Measurements from ENCODE around the gene MAP3K19.

Gene MAP3K19

GRCh38 chr2:135059577-135059976 lies 12.3 kb upstream of the MAP3K19 start:
- no peak overlapping the region for H3K4me2 ChIP-seq (ENCODE audit: low read length)
- H3F3A ChIP-seq (ENCODE audit: control insufficient read depth, insufficient read depth), result no peaks in the 10 kb centered on the region
- H3K79me2 ChIP-seq (ENCODE audit: control insufficient read depth, low read length), result peaks cover 83% of the 10 kb centered on the region
- peaks cover 73% of the 10 kb centered on the region for H3K36me3 ChIP-seq (ENCODE audit: control insufficient read depth, low read length)
- H3K4me1 ChIP-seq (ENCODE audit: control insufficient read depth, low read length), result peaks cover 18% of the 10 kb centered on the region
- no peaks in the 10 kb centered on the region for H3K27me3 ChIP-seq (ENCODE audit: control insufficient read depth, low read length)
- no peaks in the 10 kb centered on the region; the same call in 1 of the 2 replicates for H4K20me1 ChIP-seq (ENCODE audit: control insufficient read depth, insufficient read depth, low read depth, low read length)
- no peaks in the 10 kb centered on the region for H3K9me3 ChIP-seq (ENCODE audit: control insufficient read depth, insufficient read depth, low read length)
- TF ChIP-seq EZH2phosphoT487 (IDR thresholded peaks at IDR 0.05; ENCODE audit: borderline replicate concordance, low read length), result no peak
- no peak for TF ChIP-seq CTCF (IDR thresholded peaks at IDR 0.05; ENCODE audit: low read depth, low read length, poor library complexity, severe bottlenecking)
- H3K27ac ChIP-seq (ENCODE audit: low read depth, low read length), result no peak overlapping the region
- H3K9me2 ChIP-seq (replicated peaks; ENCODE audit: control insufficient read depth, low read length), result no peaks in the 10 kb centered on the region
- H3K4me3 ChIP-seq (ENCODE audit: low read length), result no peak overlapping the region

GRCh38 chr2:135056790-135057189 lies 9.5 kb upstream of the MAP3K19 start:
- no peaks in the 10 kb centered on the region for H3K9me3 ChIP-seq (ENCODE audit: control insufficient read depth, insufficient read depth, low read length)
- peak overlapping the region; percentile 46 for H3K27ac ChIP-seq (ENCODE audit: low read depth, low read length)
- peaks cover 82% of the 10 kb centered on the region for H3K79me2 ChIP-seq (ENCODE audit: control insufficient read depth, low read length)
- no peak for TF ChIP-seq CTCF (IDR thresholded peaks at IDR 0.05; ENCODE audit: low read depth, low read length, poor library complexity, severe bottlenecking)
- no peak for TF ChIP-seq EZH2phosphoT487 (IDR thresholded peaks at IDR 0.05; ENCODE audit: borderline replicate concordance, low read length)
- no peak overlapping the region for H3K4me3 ChIP-seq (ENCODE audit: low read length)
- peak overlapping the region; percentile 18; the same call in 1 of the 2 replicates for H3K4me2 ChIP-seq (ENCODE audit: low read length)
- H3F3A ChIP-seq (ENCODE audit: control insufficient read depth, insufficient read depth), result 0 out of 2 replicates have a peak, but pooled peaks cover under 1% of the 10 kb centered on the region
- H3K36me3 ChIP-seq (ENCODE audit: control insufficient read depth, low read length), result peaks cover 69% of the 10 kb centered on the region
- H3K9me2 ChIP-seq (replicated peaks; ENCODE audit: control insufficient read depth, low read length), result no peaks in the 10 kb centered on the region
- peaks cover 6% of the 10 kb centered on the region; the same call in 1 of the 2 replicates for H4K20me1 ChIP-seq (ENCODE audit: control insufficient read depth, insufficient read depth, low read depth, low read length)
- no peaks in the 10 kb centered on the region for H3K27me3 ChIP-seq (ENCODE audit: control insufficient read depth, low read length)
- H3K4me1 ChIP-seq (ENCODE audit: control insufficient read depth, low read length), result peaks cover 37% of the 10 kb centered on the region

GRCh38 chr2:135055182-135055786 lies 8.0 kb upstream of the MAP3K19 start:
- TF ChIP-seq CTCF (IDR thresholded peaks at IDR 0.05; ENCODE audit: low read depth, low read length, poor library complexity, severe bottlenecking) (no peak), EZH2phosphoT487 (IDR thresholded peaks at IDR 0.05; ENCODE audit: borderline replicate concordance, low read length) (no peak)
- peaks cover 39% of the 10 kb centered on the region for H3K4me1 ChIP-seq (ENCODE audit: control insufficient read depth, low read length)
- H3K9me2 ChIP-seq (replicated peaks; ENCODE audit: control insufficient read depth, low read length), result no peaks in the 10 kb centered on the region
- H3F3A ChIP-seq (ENCODE audit: control insufficient read depth, insufficient read depth), result peaks cover 6% of the 10 kb centered on the region; the same call in 1 of the 2 replicates
- no peaks in the 10 kb centered on the region for H3K9me3 ChIP-seq (ENCODE audit: control insufficient read depth, insufficient read depth, low read length)
- H4K20me1 ChIP-seq (ENCODE audit: control insufficient read depth, insufficient read depth, low read depth, low read length), result peaks cover 6% of the 10 kb centered on the region; the same call in 1 of the 2 replicates
- H3K27me3 ChIP-seq (ENCODE audit: control insufficient read depth, low read length), result no peaks in the 10 kb centered on the region
- H3K79me2 ChIP-seq (ENCODE audit: control insufficient read depth, low read length), result peaks cover 74% of the 10 kb centered on the region
- H3K36me3 ChIP-seq (ENCODE audit: control insufficient read depth, low read length), result peaks cover 55% of the 10 kb centered on the region
- peak overlapping the region; percentile 98 for H3K4me2 ChIP-seq (ENCODE audit: low read length)
- 0 out of 2 replicates have a peak overlapping the region, but pooled peaks have one; percentile 2 for H3K27ac ChIP-seq (ENCODE audit: low read depth, low read length)
- H3K4me3 ChIP-seq (ENCODE audit: low read length), result peak overlapping the region; percentile 97; the same call in 1 of the 2 replicates

Data from DOHH2 (cell line).